H1 (cell line): Measurements from ENCODE around the gene MPHOSPH9. TPM values are rescaled to one million over a fixed set of nuclear protein-coding genes. Genes with fewer than 3 reads are reported as not detected.

Experiments used
- CTCF ChIA-PET: fragments of 300-600 bp; sonication (Branson Sonifier 250); formaldehyde crosslinking; loops from one replicate; lab custom pipeline; 2021; ENCODE audit not compliant: partially characterized antibody; lab: Charles Lee
- POLR2A ChIA-PET: fragments of 300-600 bp; sonication (Branson Sonifier 250); formaldehyde crosslinking; loops from one replicate; lab custom pipeline; 2021; ENCODE audit warnings: inconsistent platforms; ENCODE audit not compliant: partially characterized antibody; lab: Charles Lee
- DNase-seq, 2 experiments: peaks; one replicate each; pipeline versions ENCODE4 v3.0.0 to v3.0.0-alpha.2; 2010 to 2022; ENCODE audit warnings: low spot score in 2 of 2, low read depth in 1 of 2, mixed read lengths in 1 of 2
- FAIRE-seq: peaks from 2 replicates; lab custom pipeline; 2011; peaks lifted over from hg19 to GRCh38; lab: Jason Lieb, UNC
- H2AFZ ChIP-seq: 2 replicates; pipeline ENCODE4 v1.8.1; 2012; ENCODE audit warnings: low read length, inconsistent platforms
- H2AK5ac ChIP-seq: 2 replicates; pipeline ENCODE4 v1.6.1; 2013; ENCODE audit warnings: low read depth, low read length
- H2BK120ac ChIP-seq: replicated peaks from 2 replicates; pipeline ENCODE3; 2013; ENCODE audit warnings: low read depth, low read length, inconsistent platforms
- H2BK12ac ChIP-seq: 2 replicates; pipeline ENCODE4 v1.6.1; 2013; ENCODE audit warnings: low read depth, low read length
- H2BK15ac ChIP-seq: 2 replicates; pipeline ENCODE4 v1.6.1; 2013; ENCODE audit warnings: low read length
- H2BK20ac ChIP-seq: 2 replicates; pipeline ENCODE4 v1.6.1; 2013; ENCODE audit warnings: low read length
- H2BK5ac ChIP-seq: 2 replicates; pipeline ENCODE4 v1.6.1; 2013; ENCODE audit warnings: low read depth, low read length
- H3K14ac ChIP-seq: 2 replicates; pipeline ENCODE4 v1.6.1; 2013; ENCODE audit warnings: inconsistent platforms; ENCODE audit not compliant: insufficient read length
- H3K18ac ChIP-seq: 2 replicates; pipeline ENCODE4 v1.6.1; 2013; ENCODE audit warnings: low read length; ENCODE audit errors: extremely low read depth
- H3K23ac ChIP-seq: 2 replicates; pipeline ENCODE4 v1.6.1; 2013; ENCODE audit warnings: inconsistent platforms; ENCODE audit not compliant: insufficient read length
- H3K23me2 ChIP-seq: 2 replicates; pipeline ENCODE4 v1.6.1; 2013; ENCODE audit warnings: low read depth, low read length
- H3K27ac ChIP-seq: 2 replicates; pipeline ENCODE4 v1.6.1; 2011; ENCODE audit warnings: low read depth, low read length, inconsistent platforms
- H3K27me3 ChIP-seq, 4 experiments: replicated peaks in 1 of 4; 1 replicate in 1 of 4; 2 replicates in 3 of 4; pipeline versions ENCODE4 v1.6.1 to v1.8.1; 2011 to 2013; ENCODE audit warnings: low read length in 3 of 4, mild to moderate bottlenecking in 3 of 4, inconsistent platforms in 2 of 4, mixed read lengths in 2 of 4, moderate library complexity in 1 of 4; ENCODE audit not compliant: control insufficient read depth in 3 of 4, insufficient read depth in 3 of 4; ENCODE audit errors: extremely low read depth in 1 of 4
- H3K36me3 ChIP-seq, 4 experiments: 2 replicates each; pipeline versions ENCODE4 v1.6.1 to v1.8.1; 2011 to 2013; ENCODE audit warnings: mild to moderate bottlenecking in 4 of 4, low read length in 3 of 4, moderate library complexity in 2 of 4, control low read depth in 1 of 4, inconsistent platforms in 1 of 4; ENCODE audit not compliant: insufficient read depth in 4 of 4, control insufficient read depth in 2 of 4
- H3K4ac ChIP-seq: replicated peaks from 2 replicates; pipeline ENCODE3; 2013; ENCODE audit warnings: low read length, low read depth, mixed read lengths, inconsistent platforms; ENCODE audit not compliant: insufficient read length
- H3K4me1 ChIP-seq, 4 experiments: replicated peaks in 1 of 4; 1 replicate in 1 of 4; 2 replicates in 3 of 4; pipeline versions ENCODE4 v1.6.1 to v1.8.1; 2011 to 2013; ENCODE audit warnings: low read length in 3 of 4, inconsistent platforms in 2 of 4, mixed read lengths in 1 of 4; ENCODE audit not compliant: insufficient read depth in 4 of 4, control insufficient read depth in 3 of 4
- H3K4me2 ChIP-seq, 2 experiments: 2 replicates each; pipeline versions ENCODE4 v1.6.1 to v1.8.1; 2011 to 2013; ENCODE audit warnings: low read depth in 2 of 2, low read length in 2 of 2, control low read depth in 1 of 2, inconsistent platforms in 1 of 2, mild to moderate bottlenecking in 1 of 2; ENCODE audit not compliant: insufficient read depth in 1 of 2
- H3K4me3 ChIP-seq, 4 experiments: fragments of 200-600, 300-600 bp in 1 of 4; sonication (generic), shearing (Covaris generic), sonication (Bioruptor Twin) in 1 of 4; 2 replicates each; pipeline versions ENCODE4 v1.5.1 to v1.8.1; 2011 to 2016; ENCODE audit warnings: low read length in 4 of 4, low read depth in 3 of 4, control low read depth in 2 of 4, inconsistent platforms in 2 of 4, mild to moderate bottlenecking in 2 of 4, mixed read lengths in 1 of 4, moderate library complexity in 1 of 4; ENCODE audit not compliant: insufficient read depth in 2 of 4; ENCODE audit errors: extremely low read depth in 1 of 4
- H3K56ac ChIP-seq: replicated peaks from 2 replicates; pipeline ENCODE3; 2013; ENCODE audit warnings: low read depth, mild to moderate bottlenecking, mixed read lengths, low read length, inconsistent platforms; ENCODE audit not compliant: insufficient read length
- H3K79me1 ChIP-seq: 2 replicates; pipeline ENCODE4 v1.6.1; 2013; ENCODE audit warnings: low read depth, low read length, control low read depth
- H3K79me2 ChIP-seq, 2 experiments: 2 replicates each; pipeline versions ENCODE4 v1.6.1 to v1.8.1; 2012 to 2013; ENCODE audit warnings: low read length in 2 of 2, mild to moderate bottlenecking in 2 of 2, inconsistent platforms in 1 of 2; ENCODE audit not compliant: insufficient read depth in 2 of 2, control insufficient read depth in 1 of 2
- H3K9ac ChIP-seq, 4 experiments: replicated peaks in 1 of 4; 1 replicate in 1 of 4; 2 replicates in 3 of 4; pipeline versions ENCODE4 v1.6.1 to v1.8.1; 2011 to 2013; ENCODE audit warnings: low read depth in 3 of 4, low read length in 3 of 4, control low read depth in 2 of 4, mild to moderate bottlenecking in 2 of 4, moderate library complexity in 2 of 4, inconsistent platforms in 1 of 4; ENCODE audit errors: extremely low read depth in 1 of 4
- H3K9me3 ChIP-seq, 2 experiments: 2 replicates each; pipeline versions ENCODE4 v1.6.1 to v1.8.1; 2012 to 2013; ENCODE audit warnings: mild to moderate bottlenecking in 2 of 2, moderate library complexity in 2 of 2, control low read depth in 1 of 2, inconsistent platforms in 1 of 2, low read depth in 1 of 2, low read length in 1 of 2, mixed read lengths in 1 of 2; ENCODE audit not compliant: insufficient read depth in 2 of 2
- H4K20me1 ChIP-seq, 2 experiments: replicated peaks in 1 of 2; 2 replicates each; pipeline versions ENCODE3 to v1.8.1; 2011 to 2013; ENCODE audit warnings: inconsistent platforms in 2 of 2, low read length in 2 of 2, mild to moderate bottlenecking in 1 of 2; ENCODE audit not compliant: insufficient read depth in 2 of 2, control insufficient read depth in 1 of 2
- H4K5ac ChIP-seq: 2 replicates; pipeline ENCODE4 v1.6.1; 2013; ENCODE audit warnings: low read length, low read depth, mixed read lengths, inconsistent platforms; ENCODE audit not compliant: insufficient read length
- H4K8ac ChIP-seq: 2 replicates; pipeline ENCODE4 v1.8.0; 2013; ENCODE audit warnings: mild to moderate bottlenecking, moderate library complexity, low read length, inconsistent platforms; ENCODE audit not compliant: insufficient read depth; ENCODE audit errors: extremely low read depth
- H4K91ac ChIP-seq: replicated peaks from 2 replicates; pipeline ENCODE3; 2013; ENCODE audit warnings: low read length, mixed read lengths, inconsistent platforms; ENCODE audit not compliant: insufficient read length
- CHD1 ChIP-seq: IDR thresholded peaks from 2 replicates; pipeline ENCODE4 v1.6.1; 2012; ENCODE audit warnings: low read depth, low read length, improper control_type of control experiment
- CHD2 ChIP-seq: IDR thresholded peaks from 2 replicates; pipeline ENCODE4 v1.6.1; 2012; ENCODE audit warnings: low read length, improper control_type of control experiment
- CTBP2 ChIP-seq: IDR thresholded peaks from 2 replicates; pipeline ENCODE4 v1.7.0; 2011; ENCODE audit warnings: borderline replicate concordance, mild to moderate bottlenecking, moderate library complexity, mixed read lengths, low read length; ENCODE audit not compliant: insufficient read depth, insufficient read length
- FOSL1 ChIP-seq: IDR thresholded peaks from 2 replicates; pipeline ENCODE4 v1.6.1; 2011; ENCODE audit warnings: mild to moderate bottlenecking, low read depth, low read length, moderate library complexity; ENCODE audit not compliant: insufficient read depth
- MAFK ChIP-seq: IDR thresholded peaks from 2 replicates; pipeline ENCODE4 v1.6.1; 2012; ENCODE audit warnings: low read depth, mild to moderate bottlenecking, improper control_type of control experiment, low read length
- PHF8 ChIP-seq: fragments of 200-600 bp; sonication (generic); conservative IDR thresholded peaks from 2 replicates; pipeline ENCODE4 v1.7.1; 2012; ENCODE audit warnings: low read depth, mild to moderate bottlenecking, inconsistent platforms, low read length, moderate library complexity
- POLR2AphosphoS5 ChIP-seq: IDR thresholded peaks from 2 replicates; pipeline ENCODE4 v1.6.1; 2011; ENCODE audit warnings: low read depth, low read length
- SIN3A ChIP-seq, 2 experiments: IDR thresholded peaks in 1 of 2; conservative IDR thresholded peaks in 1 of 2; 2 replicates each; pipeline ENCODE4 v1.6.1; 2011 to 2012; ENCODE audit warnings: low read length in 2 of 2, improper control_type of control experiment in 1 of 2, low read depth in 1 of 2, mild to moderate bottlenecking in 1 of 2
- SIRT6 ChIP-seq: IDR thresholded peaks from one replicate; pipeline ENCODE4 v1.7.1; 2012; ENCODE audit warnings: low read length, inconsistent platforms
- SP2 ChIP-seq: IDR thresholded peaks from 2 replicates; pipeline ENCODE4 v1.6.1; 2012; ENCODE audit warnings: mild to moderate bottlenecking, low read length, inconsistent platforms
- TCF12 ChIP-seq: IDR thresholded peaks from 2 replicates; pipeline ENCODE4 v1.6.1; 2011; ENCODE audit warnings: low read depth, mild to moderate bottlenecking, low read length
- TEAD4 ChIP-seq: IDR thresholded peaks from 2 replicates; pipeline ENCODE4 v1.6.1; 2012; ENCODE audit warnings: low read depth, low read length, inconsistent platforms, mixed read lengths
- WGBS, 2 experiments: shearing (Covaris generic) in 1 of 2; methylation state at CpG; one replicate each; pipeline versions ENCODE4 v1.1.6 to v1.1.7; 2013 to 2015; ENCODE audit warnings: low lambda C conversion rate in 2 of 2, mixed read lengths in 2 of 2, inconsistent platforms in 1 of 2, low coverage in 1 of 2, missing lambda C conversion rate in 1 of 2; ENCODE audit not compliant: insufficient replicate concordance in 2 of 2, insufficient coverage in 1 of 2, insufficient read length in 1 of 2; ENCODE audit errors: extremely low coverage in 1 of 2, missing lambda C conversion rate in 1 of 2; 5-methylcytosine and 5-hydroxymethylcytosine counted together
- polyA plus RNA-seq, 7 experiments: library from polyadenylated mRNA; depleted of rRNA in 3 of 7; stranded (reverse) in 5 of 7; unstranded in 2 of 7; fragments of >200 nt in 5 of 7; fragments of 200-250 nt in 2 of 7; gene quantifications; 1 replicate in 5 of 7; 2 replicates in 1 of 7; 4 replicates in 1 of 7; pipeline versions ENCODE4 v1.2.1 to v1.2.3, GENCODE V29; 2011 to 2013; ENCODE audit warnings: missing spikeins in 2 of 7, mixed read lengths in 2 of 7
- total RNA-seq: library from RNA; stranded (reverse); fragmentation: NEBNext Ultra II Directional; extraction: Animal tissue kit (Norgen Biotek cat#: 25700); gene quantifications from 2 replicates; pipeline ENCODE4 v1.2.1, GENCODE V29; 2021

MPHOSPH9 gene
- total and polyA plus RNA-seq, 2 of the 8 experiments (the other 6 are each of a cell fraction or from before 2014, with no cell fraction given): 8.8 to 48.8 TPM

- Histone ChIP-seq H4K8ac (no peak overlapping the region), H3K4ac (no peak overlapping the region), H2BK12ac (peak overlapping the region; percentile 71; the same call in 1 of the 2 replicates), H2AK5ac (peak overlapping the region; percentile 45; the same call in 1 of the 2 replicates), H3K4me1 (peaks cover 4 to 19% (median 9%) of the 10 kb centered on the region in 4 experiments; a peak in 5 of 7 replicates), H3K27ac (no peak overlapping the region), H4K91ac (no peak overlapping the region), H3K18ac (peak overlapping the region; percentile 38; the same call in 1 of the 2 replicates), H2BK15ac (no peak overlapping the region), H3K23me2 (no peaks in the 10 kb centered on the region), H2BK20ac (no peak overlapping the region; the same call in 1 of the 2 replicates), H3K56ac (no peak overlapping the region), H2AFZ (no peak overlapping the region), H2BK5ac (peak overlapping the region; percentile 88; the same call in 1 of the 2 replicates), H3K79me1 (no peaks in the 10 kb centered on the region), H4K5ac (no peak overlapping the region), H3K23ac (no peak overlapping the region), H3K14ac (no peak overlapping the region), H3K9me3 (no peaks in the 10 kb centered on the region), H2BK120ac (no peak overlapping the region), H3K27me3 (no peaks in the 10 kb centered on the region; a peak in 1 of 7 replicates), H3K4me3 (no peak overlapping the region), H3K4me2 (no peak overlapping the region), H3K79me2 (no peaks in the 10 kb centered on the region), H4K20me1 (no peaks in the 10 kb centered on the region), H3K36me3 (no peaks in the 10 kb centered on the region), H3K9ac (no peak overlapping the region)
- WGBS, 2 experiments: 91% methylated on average over 13 of the region's 13 CpGs; no CpG with 5 or more reads in 1 of the 2 experiments
- POLR2A ChIA-PET: interaction anchor here (1.2 kb wide), 1 partner anchor 10 kb away, joined by 5 read pairs; no protein-coding TSS in a partner anchor
- CTCF ChIA-PET: interaction anchor here (0.6 to 1.8 kb wide), 6 partner anchors 20 to 130 kb away, joined by 3 to 5 read pairs (median 4); no protein-coding TSS in a partner anchor
- no peak for FAIRE-seq
- no peak for DNase-seq
- TF ChIP-seq FOSL1 (no peak), SP2 (no peak), CHD1 (no peak), TCF12 (no peak), PHF8 (no peak), SIN3A (conservative IDR thresholded peaks at IDR 0.05 in 1 of 2, IDR thresholded peaks at IDR 0.05 in 1 of 2; ENCODE audit: low read depth in 1 of 2, low read length in 2 of 2) (no peak), TEAD4 (no peak), MAFK (no peak), CHD2 (no peak), CTBP2 (no peak), SIRT6 (no peak), POLR2AphosphoS5 (no peak)
Observed at GRCh38 chr12:123107926-123108681, 124.8 kb downstream of the MPHOSPH9 start.
